GM21515 (cell line): Measurements from ENCODE around the gene MAN2A1.

Experiments used
- ATAC-seq: cut with Tn5 transposase; IDR thresholded peaks from one replicate; pipeline ENCODE4 v1.9.1; 2021; ENCODE audit not compliant: unreplicated experiment

Gene MAN2A1

GRCh38 chr5:109689740-109690241, at the start of gene MAN2A1:
Gene MAN2A1, plus strand, starts transcription at chr5:109689927. Its CDS starts 491 bp downstream, at chr5:109690418.
- ATAC-seq, result peak; percentile 55

GRCh38 chr5:109640976-109641375, 48.8 kb upstream of the MAN2A1 start:
- ATAC-seq, result no peak

GRCh38 chr5:109643791-109644350, 45.9 kb upstream of the MAN2A1 start:
- ATAC-seq, result no peak

- ATAC-seq, result no peak
Observed at GRCh38 chr5:109644829-109645228, 44.9 kb upstream of the MAN2A1 start.

GRCh38 chr5:109645707-109646192, 44.0 kb upstream of the MAN2A1 start:
- no peak for ATAC-seq

- ATAC-seq, result no peak
Observed at GRCh38 chr5:109649318-109649717, 40.4 kb upstream of the MAN2A1 start.

- ATAC-seq, result no peak
Observed at GRCh38 chr5:109650493-109650892, 39.2 kb upstream of the MAN2A1 start.

GRCh38 chr5:109652096-109652495, 37.6 kb upstream of the MAN2A1 start:
- no peak for ATAC-seq

GRCh38 chr5:109653042-109653441, 36.7 kb upstream of the MAN2A1 start:
- ATAC-seq, result no peak

GRCh38 chr5:109653561-109654239, 36.0 kb upstream of the MAN2A1 start:
- ATAC-seq, result no peak

- ATAC-seq, result no peak
Observed at GRCh38 chr5:109654455-109654854, 35.3 kb upstream of the MAN2A1 start.

- no peak for ATAC-seq
Observed at GRCh38 chr5:109655841-109656240, 33.9 kb upstream of the MAN2A1 start.

- ATAC-seq, result no peak
Observed at GRCh38 chr5:109656829-109657228, 32.9 kb upstream of the MAN2A1 start.

- no peak for ATAC-seq
Observed at GRCh38 chr5:109659901-109660300, 29.8 kb upstream of the MAN2A1 start.

GRCh38 chr5:109660301-109660700, 29.4 kb upstream of the MAN2A1 start:
- no peak for ATAC-seq

- ATAC-seq, result no peak
Observed at GRCh38 chr5:109668237-109668636, 21.5 kb upstream of the MAN2A1 start.

- ATAC-seq, result peak; percentile 89
Observed at GRCh38 chr5:109668668-109669422, 20.9 kb upstream of the MAN2A1 start.

GRCh38 chr5:109669991-109670706, 19.6 kb upstream of the MAN2A1 start:
- ATAC-seq, result no peak

- no peak for ATAC-seq
Observed at GRCh38 chr5:109671136-109671535, 18.6 kb upstream of the MAN2A1 start.

- no peak for ATAC-seq
Observed at GRCh38 chr5:109674596-109674995, 15.1 kb upstream of the MAN2A1 start.

GRCh38 chr5:109676920-109677319, 12.8 kb upstream of the MAN2A1 start:
- ATAC-seq, result no peak
